ENCODE measurements around the gene HEBP1. TPM values are rescaled to one million over a fixed set of nuclear protein-coding genes. Genes with fewer than 3 reads are reported as not detected.

The HEBP1 gene
- total and polyA plus RNA-seq, 4 donors, result 40.5 to 62.7 (median 53.7) TPM

DNA sequence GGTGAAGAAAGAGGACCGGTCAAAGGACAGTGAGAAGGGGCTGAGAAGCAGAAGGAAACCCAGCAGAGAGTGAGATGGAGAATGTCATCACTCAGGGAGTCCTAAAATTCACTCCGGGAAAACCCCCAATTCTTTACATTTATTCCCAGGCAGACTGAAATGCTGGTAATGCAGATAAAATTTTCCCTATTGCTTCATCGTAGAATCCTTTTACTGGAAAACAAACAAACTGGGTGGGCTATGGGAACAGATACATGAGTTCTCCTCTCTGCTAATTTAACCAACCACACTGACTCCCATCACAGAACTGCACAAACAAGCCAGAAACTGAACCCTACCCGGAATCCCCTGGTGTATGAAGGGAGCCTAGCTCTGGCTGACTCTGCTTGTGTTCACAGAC is 20.9 kb downstream of the HEBP1 start:
- peak overlapping the region in 1 of 2 donors; percentile 46 for H3K27ac ChIP-seq (ENCODE audit: low read depth in 1 of 2, low read length in 1 of 2)
- WGBS, 2 donors, result 79 to 89% methylated on average over 4 of the region's 4 CpGs
- H3K36me3 ChIP-seq (ENCODE audit: control insufficient read depth in 4 of 4, insufficient read depth in 4 of 4, low read length in 4 of 4), result peaks cover 21 to 37% (median 29%) of the 10 kb centered on the region in 4 donors

GRCh38 chr12:12977231-12977630 is 22.8 kb downstream of the HEBP1 start:
- ATAC-seq (ENCODE audit: insufficient read depth, low FRiP score) (no peak), DNase-seq (no peak)
- 95 to 96% methylated on average over 4 of the region's 4 CpGs for WGBS, 2 donors
- H3K4me3 ChIP-seq, result no peak overlapping the region
- no peak for TF ChIP-seq CTCF (IDR thresholded peaks at IDR 0.05; ENCODE audit: control extremely low read depth, extremely low read depth)
- H3K27ac ChIP-seq (ENCODE audit: low read depth in 1 of 2, low read length in 1 of 2), result no peak overlapping the region
- no peaks in the 10 kb centered on the region for H3K27me3 ChIP-seq (ENCODE audit: control insufficient read depth in 3 of 3, insufficient read depth in 3 of 3, low read length in 2 of 3)
- peaks cover 30 to 53% (median 45%) of the 10 kb centered on the region in 4 donors for H3K36me3 ChIP-seq (ENCODE audit: control insufficient read depth in 4 of 4, insufficient read depth in 4 of 4, low read length in 4 of 4)
- peaks cover 0 to 8% (median 2%) of the 10 kb centered on the region in 5 donors for H3K4me1 ChIP-seq (ENCODE audit: control insufficient read depth in 5 of 5, insufficient read depth in 5 of 5, low read length in 5 of 5)
- no peak overlapping the region for H3K9ac ChIP-seq (ENCODE audit: insufficient read depth in 1 of 2, low read length in 2 of 2)
- H3K9me3 ChIP-seq (ENCODE audit: control insufficient read depth in 4 of 4, insufficient read depth in 3 of 4, low read length in 3 of 4), result peaks cover 3 to 8% (median 5%) of the 10 kb centered on the region in 4 donors

More for the DNA sequence above, 20.9 kb downstream of the HEBP1 start:
- Histone ChIP-seq H3K9me3 (ENCODE audit: control insufficient read depth in 4 of 4, insufficient read depth in 3 of 4, low read length in 3 of 4) (peaks cover 0 to 2% (median 0%) of the 10 kb centered on the region in 4 donors), H3K4me3 (no peak overlapping the region), H3K9ac (ENCODE audit: insufficient read depth in 1 of 2, low read length in 2 of 2) (peak overlapping the region in 1 of 2 donors; percentile 19), H3K4me1 (ENCODE audit: control insufficient read depth in 5 of 5, insufficient read depth in 5 of 5, low read length in 5 of 5) (peaks cover 0 to 8% (median 2%) of the 10 kb centered on the region in 5 donors), H3K27me3 (ENCODE audit: control insufficient read depth in 3 of 3, insufficient read depth in 3 of 3, low read length in 2 of 3) (no peaks in the 10 kb centered on the region)
- ATAC-seq (ENCODE audit: insufficient read depth, low FRiP score) (no peak), DNase-seq (peak in 2 of 3 donors; percentile 47 to 53)
- TF ChIP-seq CTCF (IDR thresholded peaks at IDR 0.05; ENCODE audit: control extremely low read depth, extremely low read depth), result no peak

GRCh38 chr12:12976366-12976765 is 23.7 kb downstream of the HEBP1 start:
- WGBS, 2 donors, result 66 to 91% methylated on average over 2 of the region's 2 CpGs
- H3K9ac ChIP-seq (ENCODE audit: insufficient read depth in 1 of 2, low read length in 2 of 2), result no peak overlapping the region
- H3K9me3 ChIP-seq (ENCODE audit: control insufficient read depth in 4 of 4, insufficient read depth in 3 of 4, low read length in 3 of 4), result peaks cover 3 to 8% (median 5%) of the 10 kb centered on the region in 4 donors
- H3K36me3 ChIP-seq (ENCODE audit: control insufficient read depth in 4 of 4, insufficient read depth in 4 of 4, low read length in 4 of 4), result peaks cover 28 to 51% (median 45%) of the 10 kb centered on the region in 4 donors
- DNase-seq (no peak), ATAC-seq (ENCODE audit: insufficient read depth, low FRiP score) (peak; percentile 64)
- H3K4me3 ChIP-seq, result no peak overlapping the region
- no peaks in the 10 kb centered on the region for H3K27me3 ChIP-seq (ENCODE audit: control insufficient read depth in 3 of 3, insufficient read depth in 3 of 3, low read length in 2 of 3)
- no peak for TF ChIP-seq CTCF (IDR thresholded peaks at IDR 0.05; ENCODE audit: control extremely low read depth, extremely low read depth)
- H3K4me1 ChIP-seq (ENCODE audit: control insufficient read depth in 5 of 5, insufficient read depth in 5 of 5, low read length in 5 of 5), result peaks cover 0 to 8% (median 2%) of the 10 kb centered on the region in 5 donors
- H3K27ac ChIP-seq (ENCODE audit: low read depth in 1 of 2, low read length in 1 of 2), result no peak overlapping the region
